Measurements from ENCODE around the gene AMN. TPM values are rescaled to one million over a fixed set of nuclear protein-coding genes. Genes with fewer than 3 reads are reported as not detected.

The AMN gene
- total RNA-seq, 1 experiment from 2014 or later: 5.6 TPM

GRCh38 chr14:102901633-102902032 lies 20.8 kb upstream of the AMN start:
- no peak overlapping the region for H3K4me3 ChIP-seq (ENCODE audit: low read depth, low read length, poor library complexity, severe bottlenecking)
- DNase-seq (ENCODE audit: low spot score): no peak
- ChIA-PET POLR2A (ENCODE audit: low non-redundant PET) (no interaction called here), CTCF (no interaction called here)
- TF ChIP-seq CTCF (conservative IDR thresholded peaks at IDR 0.05; ENCODE audit: low read depth, low read length) (no peak), EZH2 (IDR thresholded peaks at IDR 0.05; ENCODE audit: borderline replicate concordance, low read depth, low read length, poor library complexity, severe bottlenecking) (no peak)
- H3K9me3 ChIP-seq (ENCODE audit: low read depth, low read length, poor library complexity, severe bottlenecking): no peaks in the 10 kb centered on the region
- H3K36me3 ChIP-seq (ENCODE audit: insufficient read depth, low read length, poor library complexity, severe bottlenecking): peaks cover 15% of the 10 kb centered on the region
- BruUV-seq (replicated peaks): no TSS peak
- H3K4me1 ChIP-seq (ENCODE audit: insufficient read depth, low read length, poor library complexity, severe bottlenecking): no peaks in the 10 kb centered on the region
- H3K27ac ChIP-seq (ENCODE audit: low read depth, low read length, poor library complexity, severe bottlenecking): no peak overlapping the region
- intact Hi-C loops (cut with micrococcal nuclease; ENCODE audit: unreplicated experiment): no loop called here
- H3K27me3 ChIP-seq (replicated peaks; ENCODE audit: insufficient read depth, low read depth, low read length, poor library complexity): no peaks in the 10 kb centered on the region

- CTCF ChIA-PET: no interaction called here
- peaks cover 15% of the 10 kb centered on the region for H3K36me3 ChIP-seq (ENCODE audit: insufficient read depth, low read length, poor library complexity, severe bottlenecking)
These were observed 20.4 kb upstream of the AMN start for GRCh38 chr14:102902086-102902485.

GRCh38 chr14:102902523-102903247 lies 19.8 kb upstream of the AMN start:
- TF ChIP-seq CTCF (conservative IDR thresholded peaks at IDR 0.05; ENCODE audit: low read depth, low read length) (no peak), EZH2 (IDR thresholded peaks at IDR 0.05; ENCODE audit: borderline replicate concordance, low read depth, low read length, poor library complexity, severe bottlenecking) (no peak)
- POLR2A ChIA-PET (ENCODE audit: low non-redundant PET): no interaction called here
- H3K4me3 ChIP-seq (ENCODE audit: low read depth, low read length, poor library complexity, severe bottlenecking): no peak overlapping the region
- H3K36me3 ChIP-seq (ENCODE audit: insufficient read depth, low read length, poor library complexity, severe bottlenecking): peaks cover 11% of the 10 kb centered on the region
- BruUV-seq (replicated peaks): no TSS peak
- H3K27me3 ChIP-seq (replicated peaks; ENCODE audit: insufficient read depth, low read depth, low read length, poor library complexity): no peaks in the 10 kb centered on the region
- H3K9me3 ChIP-seq (ENCODE audit: low read depth, low read length, poor library complexity, severe bottlenecking): no peaks in the 10 kb centered on the region
- CTCF ChIA-PET: interaction anchor here (0.6 kb wide), 1 partner anchor 19 kb away, joined by 3 read pairs; no protein-coding TSS in a partner anchor
- H3K27ac ChIP-seq (ENCODE audit: low read depth, low read length, poor library complexity, severe bottlenecking): peak overlapping the region; percentile 37
- intact Hi-C loops (cut with micrococcal nuclease; ENCODE audit: unreplicated experiment): no loop called here
- H3K4me1 ChIP-seq (ENCODE audit: insufficient read depth, low read length, poor library complexity, severe bottlenecking): no peaks in the 10 kb centered on the region
- DNase-seq (ENCODE audit: low spot score): no peak

More at GRCh38 chr14:102902086-102902485, 20.4 kb upstream of the AMN start:
- no TSS peak for BruUV-seq (replicated peaks)
- Histone ChIP-seq H3K4me1 (ENCODE audit: insufficient read depth, low read length, poor library complexity, severe bottlenecking) (no peaks in the 10 kb centered on the region), H3K9me3 (ENCODE audit: low read depth, low read length, poor library complexity, severe bottlenecking) (no peaks in the 10 kb centered on the region), H3K4me3 (ENCODE audit: low read depth, low read length, poor library complexity, severe bottlenecking) (no peak overlapping the region), H3K27ac (ENCODE audit: low read depth, low read length, poor library complexity, severe bottlenecking) (peak overlapping the region; percentile 37), H3K27me3 (replicated peaks; ENCODE audit: insufficient read depth, low read depth, low read length, poor library complexity) (no peaks in the 10 kb centered on the region)
- TF ChIP-seq EZH2 (IDR thresholded peaks at IDR 0.05; ENCODE audit: borderline replicate concordance, low read depth, low read length, poor library complexity, severe bottlenecking): no peak
- TF ChIP-seq CTCF (conservative IDR thresholded peaks at IDR 0.05; ENCODE audit: low read depth, low read length): no peak
- intact Hi-C loops (cut with micrococcal nuclease; ENCODE audit: unreplicated experiment): no loop called here
- DNase-seq (ENCODE audit: low spot score): no peak
- POLR2A ChIA-PET (ENCODE audit: low non-redundant PET): no interaction called here

All from A673 (cell line).